HL-60 (cell line): Measurements from ENCODE around the gene IFNGR2.

ENCODE experiments used
- GABPA ChIP-seq: IDR thresholded peaks from 2 replicates; pipeline ENCODE4 v1.6.1; 2012; ENCODE audit warnings: low read depth
- POLR2AphosphoS5 ChIP-seq: IDR thresholded peaks from 2 replicates; pipeline ENCODE4 v1.6.1; 2012; ENCODE audit warnings: low read depth
- SPI1 ChIP-seq: IDR thresholded peaks from 2 replicates; pipeline ENCODE4 v1.6.1; 2012; ENCODE audit warnings: low read depth, mild to moderate bottlenecking, borderline replicate concordance
- TF ChIP-seq, protein P1 (sequence below): IDR thresholded peaks from one replicate; pipeline ENCODE4 v1.5.1; 2011; ENCODE audit warnings: low read length, control low read depth, inconsistent platforms; ENCODE audit not compliant: insufficient read depth
- TF ChIP-seq, protein P2 (sequence below): IDR thresholded peaks from 2 replicates; pipeline ENCODE4 v1.6.1; 2012; ENCODE audit warnings: low read depth; ENCODE audit not compliant: insufficient replicate concordance

DNA sequence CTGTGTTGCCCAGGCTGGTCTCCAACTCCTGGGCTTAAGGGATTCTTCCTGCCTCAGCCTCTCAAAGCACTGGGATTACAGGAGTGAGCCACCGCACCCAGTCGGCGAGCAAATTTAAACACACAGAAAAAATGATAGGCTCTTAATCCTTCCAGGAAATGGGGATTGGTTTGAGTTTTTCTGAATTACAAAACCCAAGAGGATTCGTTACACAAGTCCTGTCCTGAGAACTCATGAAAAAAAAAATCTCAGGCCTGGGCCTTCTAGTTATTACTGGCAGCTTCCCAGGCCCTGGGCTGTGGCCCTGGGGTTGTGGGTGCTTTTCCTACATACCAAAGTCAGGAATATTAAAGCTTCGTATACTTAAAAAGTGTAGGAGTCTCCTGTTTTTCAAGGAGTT lies 6.3 kb upstream of the IFNGR2 start:
- TF ChIP-seq, protein P1, sequence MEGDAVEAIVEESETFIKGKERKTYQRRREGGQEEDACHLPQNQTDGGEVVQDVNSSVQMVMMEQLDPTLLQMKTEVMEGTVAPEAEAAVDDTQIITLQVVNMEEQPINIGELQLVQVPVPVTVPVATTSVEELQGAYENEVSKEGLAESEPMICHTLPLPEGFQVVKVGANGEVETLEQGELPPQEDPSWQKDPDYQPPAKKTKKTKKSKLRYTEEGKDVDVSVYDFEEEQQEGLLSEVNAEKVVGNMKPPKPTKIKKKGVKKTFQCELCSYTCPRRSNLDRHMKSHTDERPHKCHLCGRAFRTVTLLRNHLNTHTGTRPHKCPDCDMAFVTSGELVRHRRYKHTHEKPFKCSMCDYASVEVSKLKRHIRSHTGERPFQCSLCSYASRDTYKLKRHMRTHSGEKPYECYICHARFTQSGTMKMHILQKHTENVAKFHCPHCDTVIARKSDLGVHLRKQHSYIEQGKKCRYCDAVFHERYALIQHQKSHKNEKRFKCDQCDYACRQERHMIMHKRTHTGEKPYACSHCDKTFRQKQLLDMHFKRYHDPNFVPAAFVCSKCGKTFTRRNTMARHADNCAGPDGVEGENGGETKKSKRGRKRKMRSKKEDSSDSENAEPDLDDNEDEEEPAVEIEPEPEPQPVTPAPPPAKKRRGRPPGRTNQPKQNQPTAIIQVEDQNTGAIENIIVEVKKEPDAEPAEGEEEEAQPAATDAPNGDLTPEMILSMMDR = no peak
- TF ChIP-seq POLR2AphosphoS5 (no peak), GABPA (no peak), SPI1 (no peak)
- TF ChIP-seq, protein P2, sequence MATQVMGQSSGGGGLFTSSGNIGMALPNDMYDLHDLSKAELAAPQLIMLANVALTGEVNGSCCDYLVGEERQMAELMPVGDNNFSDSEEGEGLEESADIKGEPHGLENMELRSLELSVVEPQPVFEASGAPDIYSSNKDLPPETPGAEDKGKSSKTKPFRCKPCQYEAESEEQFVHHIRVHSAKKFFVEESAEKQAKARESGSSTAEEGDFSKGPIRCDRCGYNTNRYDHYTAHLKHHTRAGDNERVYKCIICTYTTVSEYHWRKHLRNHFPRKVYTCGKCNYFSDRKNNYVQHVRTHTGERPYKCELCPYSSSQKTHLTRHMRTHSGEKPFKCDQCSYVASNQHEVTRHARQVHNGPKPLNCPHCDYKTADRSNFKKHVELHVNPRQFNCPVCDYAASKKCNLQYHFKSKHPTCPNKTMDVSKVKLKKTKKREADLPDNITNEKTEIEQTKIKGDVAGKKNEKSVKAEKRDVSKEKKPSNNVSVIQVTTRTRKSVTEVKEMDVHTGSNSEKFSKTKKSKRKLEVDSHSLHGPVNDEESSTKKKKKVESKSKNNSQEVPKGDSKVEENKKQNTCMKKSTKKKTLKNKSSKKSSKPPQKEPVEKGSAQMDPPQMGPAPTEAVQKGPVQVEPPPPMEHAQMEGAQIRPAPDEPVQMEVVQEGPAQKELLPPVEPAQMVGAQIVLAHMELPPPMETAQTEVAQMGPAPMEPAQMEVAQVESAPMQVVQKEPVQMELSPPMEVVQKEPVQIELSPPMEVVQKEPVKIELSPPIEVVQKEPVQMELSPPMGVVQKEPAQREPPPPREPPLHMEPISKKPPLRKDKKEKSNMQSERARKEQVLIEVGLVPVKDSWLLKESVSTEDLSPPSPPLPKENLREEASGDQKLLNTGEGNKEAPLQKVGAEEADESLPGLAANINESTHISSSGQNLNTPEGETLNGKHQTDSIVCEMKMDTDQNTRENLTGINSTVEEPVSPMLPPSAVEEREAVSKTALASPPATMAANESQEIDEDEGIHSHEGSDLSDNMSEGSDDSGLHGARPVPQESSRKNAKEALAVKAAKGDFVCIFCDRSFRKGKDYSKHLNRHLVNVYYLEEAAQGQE = no peak
